GM12878 (cell line): ENCODE measurements around the gene P2RY11. TPM values are rescaled to one million over a fixed set of nuclear protein-coding genes. Genes with fewer than 3 reads are reported as not detected.

Source experiments
- ATAC-seq: fragments of 200-7000 bp; cut with Tn5 transposase; 3 replicates; pipeline ENCODE4 v1.9.1; 2020; ENCODE audit warnings: mild to moderate bottlenecking, moderate library complexity
- BruUV-seq: library from RNA; stranded (reverse); fragments of 400-500 nt; replicated peaks from 2 replicates; lab custom pipeline; 2021; lab: Mats Ljungman, UMichigan
- CTCF ChIA-PET: fragments of 300-600 bp; sonication (Branson Sonifier 250); formaldehyde crosslinking; extraction: SDS; loops from one replicate; lab custom pipeline; 2021; ENCODE audit warnings: inconsistent platforms; lab: Yijun Ruan, JAX
- POLR2A ChIA-PET: fragments of 350-600 bp; formaldehyde crosslinking; extraction: SDS; loops from one replicate; lab custom pipeline; 2021; ENCODE audit warnings: inconsistent platforms; lab: Charles Lee
- RAD21 ChIA-PET: fragments of 300-600 bp; sonication (Branson Sonifier 250); formaldehyde crosslinking; loops from one replicate; lab custom pipeline; 2023; ENCODE audit warnings: antibody characterized with exemption; ENCODE audit not compliant: unreplicated experiment; lab: Charles Lee
- SMC1A ChIA-PET: fragments of 300-600 bp; sonication (Branson Sonifier 250); formaldehyde crosslinking; loops from one replicate; lab custom pipeline; 2023; ENCODE audit not compliant: unreplicated experiment, uncharacterized antibody; lab: Charles Lee
- DNase-seq: peaks from one replicate; pipeline ENCODE4 v3.0.0-alpha.2; 2011; ENCODE audit warnings: low read depth, low spot score
- FAIRE-seq: peaks from 3 replicates; lab custom pipeline; 2011; peaks lifted over from hg19 to GRCh38; lab: Jason Lieb, UNC
- H2AFZ ChIP-seq: 2 replicates; pipeline ENCODE4 v1.6.0; 2011; ENCODE audit warnings: low read depth, low read length, control low read depth; ENCODE audit not compliant: control insufficient read depth
- H3K27ac ChIP-seq: 2 replicates; pipeline ENCODE4 v1.5.1; 2011; ENCODE audit warnings: control low read depth; ENCODE audit not compliant: control insufficient read depth, insufficient read depth
- H3K27me3 ChIP-seq, 2 experiments: replicated peaks in 1 of 2; 2 replicates each; pipeline versions ENCODE4 v1.6.0 to v1.6.1; 2011; ENCODE audit warnings: low read length in 1 of 2; ENCODE audit not compliant: control insufficient read depth in 2 of 2, insufficient read depth in 2 of 2
- H3K36me3 ChIP-seq, 2 experiments: 2 replicates each; pipeline ENCODE4 v1.5.1; 2011; ENCODE audit warnings: low read length in 1 of 2; ENCODE audit not compliant: control insufficient read depth in 2 of 2, insufficient read depth in 2 of 2
- H3K4me1 ChIP-seq: 2 replicates; pipeline ENCODE4 v1.6.1; 2011; ENCODE audit warnings: mild to moderate bottlenecking, low read length, moderate library complexity, mixed read lengths; ENCODE audit not compliant: control insufficient read depth, insufficient read depth
- H3K4me2 ChIP-seq: 2 replicates; pipeline ENCODE4 v1.6.0; 2011; ENCODE audit warnings: control low read depth; ENCODE audit not compliant: control insufficient read depth, insufficient read depth
- H3K4me3 ChIP-seq: fragments of 200-600 bp; sonication (generic); 2 replicates; pipeline ENCODE4 v1.5.1; 2016
- H3K79me2 ChIP-seq: 2 replicates; pipeline ENCODE4 v1.6.0; 2011; ENCODE audit warnings: low read length; ENCODE audit not compliant: control insufficient read depth, insufficient read depth
- H3K9ac ChIP-seq: 2 replicates; pipeline ENCODE4 v1.8.0; 2011; ENCODE audit warnings: low read length, control low read depth, mixed read lengths; ENCODE audit not compliant: control insufficient read depth, insufficient read depth
- H3K9me3 ChIP-seq: replicated peaks from 3 replicates; pipeline ENCODE4 v1.5.1; 2011; ENCODE audit warnings: mild to moderate bottlenecking, low read length; ENCODE audit not compliant: control insufficient read depth, insufficient read depth
- H4K20me1 ChIP-seq: 2 replicates; pipeline ENCODE4 v1.6.0; 2011; ENCODE audit not compliant: control insufficient read depth, insufficient read depth
- ATF7 ChIP-seq: fragments of 450-650 bp; IDR thresholded peaks from 2 replicates; pipeline ENCODE4 v1.6.1; 2016; ENCODE audit warnings: low read depth, mild to moderate bottlenecking
- CHD4 ChIP-seq: fragments of 200-600 bp; sonication (generic); IDR thresholded peaks from 2 replicates; pipeline ENCODE4 v1.6.1; 2016; ENCODE audit warnings: mild to moderate bottlenecking
- CTCF ChIP-seq, 3 experiments: IDR thresholded peaks in 2 of 3; conservative IDR thresholded peaks in 1 of 3; 2 replicates each; pipeline ENCODE4 v1.5.1; 2011; ENCODE audit warnings: low read depth in 3 of 3, low read length in 3 of 3, mild to moderate bottlenecking in 3 of 3, control low read depth in 2 of 3, moderate library complexity in 2 of 3, inconsistent platforms in 1 of 3, mixed read lengths in 1 of 3; ENCODE audit not compliant: control insufficient read depth in 2 of 3, insufficient read depth in 1 of 3; ENCODE audit errors: extremely low read depth in 1 of 3
- E4F1 ChIP-seq: fragments of 450-650 bp; IDR thresholded peaks from 2 replicates; pipeline ENCODE4 v1.6.1; 2018; ENCODE audit warnings: borderline replicate concordance, mild to moderate bottlenecking; ENCODE audit not compliant: partially characterized antibody
- MEF2B ChIP-seq: fragments of 450-650 bp; IDR thresholded peaks from 2 replicates; pipeline ENCODE4 v1.6.1; 2018; ENCODE audit warnings: mild to moderate bottlenecking, moderate library complexity; ENCODE audit not compliant: partially characterized antibody, poor library complexity, severe bottlenecking
- MTA3 ChIP-seq: IDR thresholded peaks from 2 replicates; pipeline ENCODE4 v1.6.1; 2012; ENCODE audit warnings: low read length, inconsistent platforms, borderline replicate concordance
- NFIC ChIP-seq: IDR thresholded peaks from 2 replicates; pipeline ENCODE4 v1.6.1; 2012; ENCODE audit warnings: low read depth, mild to moderate bottlenecking, inconsistent platforms, low read length, moderate library complexity
- PBX3 ChIP-seq: IDR thresholded peaks from 2 replicates; pipeline ENCODE4 v1.6.1; 2011; ENCODE audit warnings: mild to moderate bottlenecking, low read depth, low read length, moderate library complexity; ENCODE audit not compliant: insufficient replicate concordance
- POLR2AphosphoS2 ChIP-seq: IDR thresholded peaks from 2 replicates; pipeline ENCODE4 v1.6.1; 2011; ENCODE audit warnings: low read depth, mild to moderate bottlenecking, low read length, improper control_type of control experiment, moderate library complexity
- RB1 ChIP-seq: fragments of 450-650 bp; formaldehyde crosslinking; IDR thresholded peaks from 2 replicates; pipeline ENCODE4 v1.6.1; 2017; ENCODE audit warnings: mild to moderate bottlenecking, borderline replicate concordance
- SMC3 ChIP-seq: IDR thresholded peaks from 2 replicates; pipeline ENCODE4 v1.6.1; 2011; ENCODE audit warnings: low read length, improper control_type of control experiment, borderline replicate concordance
- SRF ChIP-seq, 2 experiments: IDR thresholded peaks; 2 replicates each; pipeline ENCODE4 v1.6.1; 2011; ENCODE audit warnings: low read depth in 2 of 2, low read length in 2 of 2, mild to moderate bottlenecking in 1 of 2, moderate library complexity in 1 of 2
- STAT1 ChIP-seq: fragments of 450-650 bp; conservative IDR thresholded peaks from 2 replicates; pipeline ENCODE4 v1.6.1; 2014; ENCODE audit warnings: antibody characterized with exemption, mild to moderate bottlenecking
- SUPT20H ChIP-seq: IDR thresholded peaks from 2 replicates; pipeline ENCODE4 v1.6.1; 2011; ENCODE audit warnings: low read depth, mild to moderate bottlenecking, low read length, moderate library complexity, borderline replicate concordance; ENCODE audit not compliant: control insufficient read depth
- TBL1XR1 ChIP-seq: IDR thresholded peaks from 2 replicates; pipeline ENCODE4 v1.6.1; 2012; ENCODE audit warnings: low read depth, low read length, improper control_type of control experiment
- WGBS: methylation state at CpG from one replicate; pipeline ENCODE4 v1.1.6; 2016; ENCODE audit warnings: low lambda C conversion rate; ENCODE audit not compliant: insufficient replicate concordance, insufficient coverage; ENCODE audit errors: missing lambda C conversion rate; 5-methylcytosine and 5-hydroxymethylcytosine counted together
- in situ Hi-C: fragments of 300-500 bp; cut with MboI; formaldehyde crosslinking; loops from 9 replicates; pipeline ENCODE4 v1.14.3; 2018; ENCODE audit warnings: mixed read lengths
- intact Hi-C: fragments of 100-400 bp; cut with micrococcal nuclease; formaldehyde crosslinking; loops from one replicate; pipeline ENCODE4 v1.14.2; 2022; ENCODE audit not compliant: unreplicated experiment
- polyA plus RNA-seq, 11 experiments: library from polyadenylated mRNA; depleted of rRNA in 4 of 11; unstranded in 6 of 11; stranded (reverse) in 5 of 11; fragments of >200 nt; fragmentation: Nextera tagmentation in 4 of 11; fragmentation: Illumina TruSeq in 1 of 11; extraction: Ambion mirVana in 4 of 11; extraction: Trizol in 1 of 11; gene quantifications; 1 replicate in 1 of 11; 2 replicates in 10 of 11; pipeline versions ENCODE4 v1.2.1 to v1.2.3, GENCODE V29; 2011 to 2016; ENCODE audit warnings: inconsistent platforms in 2 of 11, missing spikeins in 2 of 11, low read depth in 1 of 11
- total RNA-seq, 4 experiments: library from RNA; depleted of rRNA in 3 of 4; stranded (reverse); fragments of >200 nt in 3 of 4; fragmentation: Illumina TruSeq in 1 of 4; extraction: Trizol in 1 of 4; gene quantifications; 2 replicates each; pipeline versions ENCODE4 v1.2.1 to v1.2.3, GENCODE V29; 2013 to 2021
- TF ChIP-seq, protein P1 (sequence below): fragments of 450-650 bp; IDR thresholded peaks from 2 replicates; pipeline ENCODE4 v1.6.1; 2014; ENCODE audit warnings: mild to moderate bottlenecking

The P2RY11 gene
- total and polyA plus RNA-seq, 10 of the 15 experiments (the other 5 are each of a cell fraction or from before 2014, with no cell fraction given): 0.14 to 46.5 (median 7.6) TPM

GRCh38 chr19:10105509-10106099, 5.9 kb upstream of the P2RY11 start:
- peak overlapping the region; percentile 95 for H3K9ac ChIP-seq
- no peak overlapping the region for H2AFZ ChIP-seq
- under 1% methylated on average over 15 of the region's 16 CpGs for WGBS
- peak overlapping the region; percentile 100 for H3K27ac ChIP-seq
- BruUV-seq: no TSS peak
- H3K9me3 ChIP-seq: no peaks in the 10 kb centered on the region
- H3K4me1 ChIP-seq: peaks cover 50% of the 10 kb centered on the region
- no peaks in the 10 kb centered on the region for H3K27me3 ChIP-seq
- H3K4me2 ChIP-seq: peak overlapping the region; percentile 94
- H3K4me3 ChIP-seq: peak overlapping the region; percentile 58
- H3K36me3 ChIP-seq: peaks cover 18 to 24% of the 10 kb centered on the region in 2 experiments; a peak in 3 of 4 replicates
- H3K79me2 ChIP-seq: peaks cover 46% of the 10 kb centered on the region
- DNase-seq: peak; percentile 82
- SMC1A ChIA-PET: interaction anchor here (0.9 to 11.1 kb wide), 7 partner anchors 7 to 144 kb away, joined by 3 to 150 read pairs (median 6); partner anchors contain the start of gene P2RY11
- no peaks in the 10 kb centered on the region for H4K20me1 ChIP-seq
- ATAC-seq: peak; percentile 38
- peak; percentile 75 for FAIRE-seq
- in situ Hi-C loops: no loop called here
- POLR2A ChIA-PET: interaction anchor here (0.8 to 4.6 kb wide), 10 partner anchors 9 to 140 kb away, joined by 3 to 25 read pairs (median 7); partner anchors contain the start of genes DNMT1 and S1PR2
- CTCF ChIA-PET: interaction anchor here (0.5 to 1.9 kb wide), 7 partner anchors 9 to 133 kb away, joined by 3 to 6 read pairs (median 3); no protein-coding TSS in a partner anchor
- intact Hi-C loops: loop anchor here (2.0 to 10.0 kb wide), 2 partner anchors 131 to 279 kb away; partner anchors contain the start of gene TYK2
- RAD21 ChIA-PET: interaction anchor here (1.3 to 2.7 kb wide), 5 partner anchors 10 to 144 kb away, joined by 4 to 9 read pairs (median 5); no protein-coding TSS in a partner anchor
- no peak for TF ChIP-seq NFIC
- TF ChIP-seq SMC3: peak; percentile 14; the same call in 1 of the 2 replicates
- no peak for TF ChIP-seq CHD4
- TF ChIP-seq STAT1: no peak
- peak; percentile 37; the same call in 1 of the 2 replicates for TF ChIP-seq RB1
- no peak for TF ChIP-seq PBX3
- TF ChIP-seq MTA3: no peak
- TF ChIP-seq, protein P1, sequence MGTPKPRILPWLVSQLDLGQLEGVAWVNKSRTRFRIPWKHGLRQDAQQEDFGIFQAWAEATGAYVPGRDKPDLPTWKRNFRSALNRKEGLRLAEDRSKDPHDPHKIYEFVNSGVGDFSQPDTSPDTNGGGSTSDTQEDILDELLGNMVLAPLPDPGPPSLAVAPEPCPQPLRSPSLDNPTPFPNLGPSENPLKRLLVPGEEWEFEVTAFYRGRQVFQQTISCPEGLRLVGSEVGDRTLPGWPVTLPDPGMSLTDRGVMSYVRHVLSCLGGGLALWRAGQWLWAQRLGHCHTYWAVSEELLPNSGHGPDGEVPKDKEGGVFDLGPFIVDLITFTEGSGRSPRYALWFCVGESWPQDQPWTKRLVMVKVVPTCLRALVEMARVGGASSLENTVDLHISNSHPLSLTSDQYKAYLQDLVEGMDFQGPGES: no peak
- TF ChIP-seq MEF2B: no peak
- no peak for TF ChIP-seq CTCF (IDR thresholded peaks at IDR 0.05 in 2 of 3, conservative IDR thresholded peaks at IDR 0.05 in 1 of 3; ENCODE audit: control insufficient read depth in 2 of 3, extremely low read depth in 1 of 3, insufficient read depth in 1 of 3, low read depth in 3 of 3, low read length in 3 of 3)
- TF ChIP-seq ATF7: peak; percentile 80
- no peak for TF ChIP-seq SRF (IDR thresholded peaks at IDR 0.05; ENCODE audit: low read depth in 2 of 2, low read length in 2 of 2)
- TF ChIP-seq E4F1: no peak
- TF ChIP-seq SUPT20H: no peak
- TF ChIP-seq TBL1XR1: no peak
- TF ChIP-seq POLR2AphosphoS2: peak; percentile 40; the same call in 1 of the 2 replicates
